HG03139 (cell line): ENCODE data around the gene RAB4B.
"Not testable (repeated sequence)": the region's sequence is repeated elsewhere in the genome, so short reads cannot be mapped to it uniquely, and the experiment has no call there.

Experiments
- ATAC-seq: cut with Tn5 transposase; IDR thresholded peaks from one replicate; pipeline ENCODE4 v1.9.1; 2021; ENCODE audit not compliant: unreplicated experiment

The RAB4B gene

GRCh38 chr19:40819479-40820234 lies 41.6 kb downstream of the RAB4B start:
- not testable (repeated sequence) for ATAC-seq

- no peak for ATAC-seq
These were observed 44.1 kb downstream of the RAB4B start for GRCh38 chr19:40822161-40822560.

- ATAC-seq: not testable (repeated sequence)
These were observed 44.9 kb downstream of the RAB4B start for GRCh38 chr19:40822704-40823553.

- not testable (repeated sequence) for ATAC-seq
These were observed 46.9 kb downstream of the RAB4B start for GRCh38 chr19:40824916-40825315.

GRCh38 chr19:40825460-40826095 lies 47.5 kb downstream of the RAB4B start:
- not testable (repeated sequence) for ATAC-seq

- not testable (repeated sequence) for ATAC-seq
These were observed 48.3 kb downstream of the RAB4B start for GRCh38 chr19:40826312-40826698.

- ATAC-seq: not testable (repeated sequence)
These were observed 48.8 kb downstream of the RAB4B start for GRCh38 chr19:40826699-40827385.

GRCh38 chr19:40827386-40828247 lies 49.6 kb downstream of the RAB4B start:
- no peak for ATAC-seq

GRCh38 chr19:40829205-40829604 lies 51.2 kb downstream of the RAB4B start:
- ATAC-seq: no peak

GRCh38 chr19:40830741-40831140 lies 52.7 kb downstream of the RAB4B start:
- not testable (repeated sequence) for ATAC-seq

GRCh38 chr19:40831502-40832430 lies 53.7 kb downstream of the RAB4B start:
- no peak for ATAC-seq

GRCh38 chr19:40832431-40832790 lies 54.4 kb downstream of the RAB4B start:
- ATAC-seq: not testable (repeated sequence)

GRCh38 chr19:40833728-40834533 lies 55.9 kb downstream of the RAB4B start:
- not testable (repeated sequence) for ATAC-seq

GRCh38 chr19:40836754-40837429 lies 58.8 kb downstream of the RAB4B start:
- no peak for ATAC-seq

- not testable (repeated sequence) for ATAC-seq
These were observed 60.4 kb downstream of the RAB4B start for GRCh38 chr19:40838477-40838876.

- ATAC-seq: not testable (repeated sequence)
These were observed 64.0 kb downstream of the RAB4B start for GRCh38 chr19:40842012-40842411.

GRCh38 chr19:40842997-40843652 lies 65.1 kb downstream of the RAB4B start:
- ATAC-seq: not testable (repeated sequence)
